Left renal cortex interstitium (tissue), 4 donors: ENCODE measurements around the gene TTC23L. TPM values are rescaled to one million over a fixed set of nuclear protein-coding genes. Genes with fewer than 3 reads are reported as not detected.

Experiments
- polyA plus RNA-seq, 4 donors: library from polyadenylated mRNA; unstranded; fragments of 120-200 nt; gene quantifications; one replicate each; pipeline ENCODE4 v1.2.1, GENCODE V29; 2013; ENCODE audit not compliant: insufficient read length in 4 of 4

TTC23L gene
- polyA plus RNA-seq, 4 donors: 3.2 to 4.5 (median 3.8) TPM

Other genes starting within 250 kb of the TTC23L start
- 100 to 1,000 TPM in 1 of 4 donors, 10 to 100 TPM in 3; 87.4 to 100 (median 95.0) TPM for gene RAI14, start 182.8 kb upstream of the TTC23L start, polyA plus RNA-seq
- 10 to 100 TPM; 33.1 to 39.0 (median 34.4) TPM for gene RAD1, start 76.3 kb downstream of the TTC23L start, polyA plus RNA-seq
- gene BRIX1, start 76.5 kb downstream of the TTC23L start, polyA plus RNA-seq: 10 to 100 TPM; 46.7 to 54.4 (median 52.1) TPM
- gene DNAJC21, start 90.4 kb downstream of the TTC23L start, polyA plus RNA-seq: 10 to 100 TPM; 63.8 to 87.1 (median 77.7) TPM
- gene AGXT2, start 208.8 kb downstream of the TTC23L start, polyA plus RNA-seq: 10 to 100 TPM; 39.4 to 74.1 (median 51.8) TPM